ENCODE data around the gene ATXN7L2.
A peak's percentile ranks its signal among the peaks of the same experiment; 100 is the strongest.

The ATXN7L2 gene

DNA sequence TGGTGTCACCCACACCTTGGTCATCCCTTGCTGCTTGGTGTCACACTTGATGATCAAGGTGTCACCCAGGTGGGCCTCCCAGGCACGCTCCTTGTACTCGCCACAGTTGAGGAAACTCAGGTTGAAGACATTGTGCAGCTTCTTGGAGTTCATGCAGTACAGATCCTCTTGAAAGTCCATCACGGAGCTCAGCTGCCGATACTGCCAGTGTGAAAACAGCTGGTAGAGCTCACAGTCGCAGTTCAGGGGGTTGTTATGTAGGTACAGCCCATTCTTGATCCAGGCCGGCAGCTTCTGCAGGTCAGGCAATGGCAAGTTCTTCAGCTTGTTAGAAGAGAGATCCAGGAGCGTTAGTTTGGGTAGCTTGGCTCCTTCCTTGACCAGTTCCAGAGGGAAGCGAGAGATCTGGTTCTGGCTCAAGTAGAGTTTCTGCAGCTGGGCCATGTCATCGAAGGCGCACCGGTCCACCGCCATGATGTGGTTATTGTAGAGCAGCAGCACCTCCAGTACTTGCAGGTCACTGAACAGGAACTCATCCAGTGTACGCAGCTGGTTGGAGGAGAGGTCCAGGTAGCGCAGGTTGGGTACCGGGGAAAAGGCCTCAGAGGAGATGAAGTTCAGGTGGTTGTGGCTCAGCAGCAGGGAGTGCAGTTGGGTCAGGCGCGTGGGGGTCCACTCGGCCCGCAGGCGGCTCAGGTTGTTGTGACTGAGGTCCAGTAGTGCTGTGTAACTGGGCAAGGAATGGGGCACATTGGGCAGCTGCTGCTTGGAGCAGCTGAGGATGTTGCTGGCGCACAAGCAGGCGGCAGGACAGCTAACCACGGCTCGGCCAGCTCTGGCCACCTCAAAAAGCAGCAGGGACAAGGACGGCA lies 24.5 kb downstream of the ATXN7L2 start:
- no peak overlapping the region for H3K27ac ChIP-seq
- no peak for TF ChIP-seq CTCF (conservative IDR thresholded peaks at IDR 0.05)

DNA sequence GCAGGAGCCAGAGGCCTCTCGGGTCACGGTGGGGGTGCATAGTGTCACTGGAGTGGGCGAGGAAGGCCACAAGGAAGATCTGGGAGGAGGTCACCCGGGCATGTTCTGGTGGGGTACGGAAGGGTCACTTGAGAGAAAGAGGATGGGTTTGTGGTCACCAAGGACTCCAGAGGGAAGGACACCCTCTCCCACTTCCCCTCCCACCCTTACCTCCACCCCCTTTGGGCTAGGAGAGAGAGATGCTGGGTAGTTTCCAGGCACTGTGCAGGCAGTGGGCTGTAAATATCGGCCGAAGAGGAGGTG lies 25.1 kb downstream of the ATXN7L2 start:
- no peak for TF ChIP-seq CTCF (conservative IDR thresholded peaks at IDR 0.05)
- peak overlapping the region; percentile 66 for H3K27ac ChIP-seq

DNA sequence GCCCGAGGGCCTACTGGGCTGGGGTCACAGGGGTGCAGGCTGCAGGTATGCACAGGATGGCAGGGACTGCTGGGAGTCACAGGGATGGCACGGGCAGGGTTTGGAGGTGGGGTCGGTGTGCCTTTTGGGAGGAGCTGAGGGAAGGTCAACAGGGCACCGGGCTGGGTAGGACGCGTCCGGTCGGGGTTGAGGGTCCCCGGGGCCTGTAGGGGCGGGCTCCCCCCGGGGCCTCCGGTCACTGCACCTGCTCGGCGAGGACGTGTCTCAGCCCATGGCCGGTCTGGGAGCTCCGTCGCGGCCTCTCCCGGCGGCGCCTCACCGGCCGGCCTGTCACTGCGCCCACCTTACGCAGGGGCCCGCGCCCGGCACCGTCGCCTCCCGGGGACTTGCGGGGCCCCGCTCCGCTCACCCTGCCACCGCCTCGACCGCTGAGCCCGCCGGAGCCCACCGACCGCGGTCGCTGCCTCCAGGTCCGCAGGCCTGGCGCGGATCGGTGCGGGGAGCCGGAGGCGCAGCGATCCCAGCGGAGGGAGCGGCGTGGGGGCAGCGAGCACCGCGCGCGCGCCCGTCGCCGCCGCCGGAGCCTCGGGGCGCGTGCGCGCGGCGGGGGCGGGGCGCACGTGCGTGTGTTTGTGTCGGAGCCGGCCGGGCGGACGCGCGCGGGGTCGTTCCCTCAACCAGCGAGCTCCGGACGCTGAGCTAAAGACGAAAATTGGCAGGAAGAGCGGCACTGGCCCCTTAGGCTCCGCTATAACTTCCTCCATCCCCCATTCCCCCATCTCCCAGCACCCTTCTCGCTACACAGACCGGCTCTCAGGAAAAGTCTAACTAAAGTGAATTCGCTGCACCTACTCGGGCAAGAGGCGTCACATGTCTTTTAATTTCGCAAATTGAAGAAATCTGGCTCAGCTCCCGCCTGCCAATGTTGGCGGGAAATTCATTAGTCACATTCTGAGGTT lies 25.8 kb downstream of the ATXN7L2 start, which contains the start of gene AMIGO1:
TSS of gene AMIGO1 (minus strand) at position 552 of the 959 bp plus-strand sequence. CDS start 815 bp downstream, outside the sequence.
- TF ChIP-seq CTCF (conservative IDR thresholded peaks at IDR 0.05): no peak
- peak within 1 kb of the TSS; percentile 66 for H3K27ac ChIP-seq

DNA sequence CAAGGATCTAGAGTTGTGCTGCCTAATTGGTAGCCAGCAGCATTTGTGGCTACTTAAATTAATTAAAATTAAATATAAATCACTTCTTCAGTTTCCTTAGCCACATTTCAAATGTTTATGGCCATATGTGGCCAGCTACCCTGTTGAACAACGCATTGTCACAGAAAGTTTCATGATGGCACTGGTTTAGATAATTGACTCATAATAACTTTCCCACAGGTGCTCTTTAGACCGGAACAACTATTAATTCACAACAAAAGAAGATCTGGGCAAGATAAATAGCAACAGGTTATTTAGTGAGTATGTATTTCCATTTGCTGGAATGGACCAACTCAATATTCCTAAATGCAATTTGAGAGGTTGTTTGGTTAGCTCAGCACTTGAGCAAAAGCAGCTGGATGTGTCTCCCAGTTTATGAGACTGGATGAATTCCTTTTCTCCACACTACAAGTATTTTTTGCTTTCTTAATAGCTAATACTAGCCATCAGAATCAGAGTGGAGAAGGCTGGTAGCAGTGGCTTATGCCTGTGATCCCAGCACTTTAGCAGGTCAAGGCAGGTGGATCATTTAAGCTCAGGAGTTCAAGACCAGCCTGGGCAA lies 29.5 kb downstream of the ATXN7L2 start:
- TF ChIP-seq CTCF (conservative IDR thresholded peaks at IDR 0.05): no peak
- H3K27ac ChIP-seq: no peak overlapping the region

DNA sequence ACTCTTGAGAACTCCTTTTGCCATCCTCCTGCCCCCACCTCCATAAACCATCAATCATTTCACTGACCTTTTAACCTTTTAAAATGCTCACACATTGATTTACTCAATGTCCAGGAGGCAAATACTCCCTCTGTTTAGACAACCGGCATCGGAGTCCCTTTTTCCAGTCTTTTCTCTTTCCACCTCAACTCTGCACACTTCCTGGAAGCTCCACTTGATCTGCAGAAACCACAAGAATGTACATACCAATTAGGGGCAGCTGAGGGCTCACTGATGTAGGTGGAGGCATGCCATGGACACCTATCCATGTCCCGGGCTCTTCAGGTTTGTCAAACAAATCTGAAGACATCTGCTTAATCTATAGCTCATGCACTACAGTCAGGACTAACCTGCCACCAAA lies 31.1 kb downstream of the ATXN7L2 start:
- TF ChIP-seq CTCF (conservative IDR thresholded peaks at IDR 0.05): no peak
- H3K27ac ChIP-seq: no peak overlapping the region

GRCh38 chr1:109516872-109517271 lies 33.2 kb downstream of the ATXN7L2 start:
- H3K27ac ChIP-seq: no peak overlapping the region
- no peak for TF ChIP-seq CTCF (conservative IDR thresholded peaks at IDR 0.05)

GRCh38 chr1:109517337-109517736 lies 33.6 kb downstream of the ATXN7L2 start:
- no peak for TF ChIP-seq CTCF (conservative IDR thresholded peaks at IDR 0.05)

More at GRCh38 chr1:109517337-109517736, 33.6 kb downstream of the ATXN7L2 start:
- H3K27ac ChIP-seq: no peak overlapping the region

Measured in VCaP (cell line).